SK-N-SH treated with all-trans-retinoic acid at 6 μM for 48 hours (cell line): ENCODE results near the gene KIAA1958.

Experiments
- ATAC-seq: fragments of 200-7000 bp; cut with Tn5 transposase; 3 replicates; pipeline ENCODE4 v1.9.1; 2020; ENCODE audit warnings: mild to moderate bottlenecking, moderate library complexity
- ARNTL ChIP-seq: fragments of 450-650 bp; formaldehyde crosslinking; IDR thresholded peaks from 2 replicates; pipeline ENCODE4 v1.5.0; 2020; ENCODE audit warnings: low read depth, mild to moderate bottlenecking, moderate library complexity, borderline replicate concordance
- BACH2 ChIP-seq: fragments of 250-450 bp; sonication (Bioruptor Pico); IDR thresholded peaks from 2 replicates; pipeline ENCODE4 v1.9.0; 2021; ENCODE audit warnings: mild to moderate bottlenecking, borderline replicate concordance
- CSDC2 ChIP-seq: fragments of 250-450 bp; sonication (Bioruptor Pico); IDR thresholded peaks from 2 replicates; pipeline ENCODE4 v1.5.0; 2020; ENCODE audit warnings: mild to moderate bottlenecking, moderate library complexity
- ESRRG ChIP-seq: fragments of 250-450 bp; sonication (Bioruptor Pico); IDR thresholded peaks from 2 replicates; pipeline ENCODE4 v1.6.1; 2021; ENCODE audit warnings: mild to moderate bottlenecking
- GLIS3 ChIP-seq: fragments of 250-450 bp; sonication (Bioruptor Pico); IDR thresholded peaks from 2 replicates; pipeline ENCODE4 v1.5.0; 2020; ENCODE audit warnings: mild to moderate bottlenecking, moderate library complexity
- ISL1 ChIP-seq: fragments of 250-450 bp; sonication (Bioruptor Pico); IDR thresholded peaks from 2 replicates; pipeline ENCODE4 v2.1.2; 2022; ENCODE audit warnings: mild to moderate bottlenecking, moderate library complexity
- PPARA ChIP-seq: fragments of 250-450 bp; sonication (Bioruptor Pico); IDR thresholded peaks from 2 replicates; pipeline ENCODE4 v1.5.0; 2020; ENCODE audit warnings: mild to moderate bottlenecking, borderline replicate concordance
- RARB ChIP-seq: fragments of 250-450 bp; sonication (Bioruptor Pico); IDR thresholded peaks from 2 replicates; pipeline ENCODE4 v1.8.0; 2021; ENCODE audit warnings: mild to moderate bottlenecking, moderate library complexity
- SNAI2 ChIP-seq: fragments of 250-450 bp; sonication (Bioruptor Pico); IDR thresholded peaks from 2 replicates; pipeline ENCODE4 v1.5.0; 2020; ENCODE audit warnings: mild to moderate bottlenecking, moderate library complexity
- TCF4 ChIP-seq: fragments of 250-450 bp; sonication (Bioruptor Pico); IDR thresholded peaks from 2 replicates; pipeline ENCODE4 v1.8.0; 2021; ENCODE audit warnings: mild to moderate bottlenecking, moderate library complexity, borderline replicate concordance
- TOX ChIP-seq: fragments of 250-450 bp; sonication (Bioruptor Pico); IDR thresholded peaks from 2 replicates; pipeline ENCODE4 v1.8.0; 2021; ENCODE audit warnings: mild to moderate bottlenecking, moderate library complexity, borderline replicate concordance
- ZC3H10 ChIP-seq: fragments of 250-450 bp; sonication (Bioruptor Pico); IDR thresholded peaks from 2 replicates; pipeline ENCODE4 v1.5.1; 2021; ENCODE audit warnings: mild to moderate bottlenecking, moderate library complexity
- ZFP3 ChIP-seq: fragments of 250-450 bp; sonication (Bioruptor Pico); IDR thresholded peaks from 2 replicates; pipeline ENCODE4 v1.5.0; 2020; ENCODE audit warnings: mild to moderate bottlenecking, moderate library complexity
- ZFP30 ChIP-seq: fragments of 450-650 bp; formaldehyde crosslinking; IDR thresholded peaks from 2 replicates; pipeline ENCODE4 v1.5.0; 2022; ENCODE audit warnings: mild to moderate bottlenecking, moderate library complexity
- ZNF565 ChIP-seq: fragments of 450-650 bp; formaldehyde crosslinking; conservative IDR thresholded peaks from 2 replicates; pipeline ENCODE4 v1.5.0; 2020; ENCODE audit warnings: low read depth, mild to moderate bottlenecking, moderate library complexity
- ZNF70 ChIP-seq: fragments of 450-650 bp; formaldehyde crosslinking; IDR thresholded peaks from 2 replicates; pipeline ENCODE4 v1.5.0; 2020; ENCODE audit warnings: mild to moderate bottlenecking, moderate library complexity
- ZNF8 ChIP-seq: fragments of 450-650 bp; formaldehyde crosslinking; IDR thresholded peaks from 2 replicates; pipeline ENCODE4 v1.5.0; 2020; ENCODE audit warnings: mild to moderate bottlenecking, moderate library complexity
- TF ChIP-seq, protein P1 (sequence below): fragments of 250-450 bp; sonication (Bioruptor Pico); IDR thresholded peaks from 2 replicates; pipeline ENCODE4 v1.8.0; 2021; ENCODE audit warnings: low read depth, mild to moderate bottlenecking, moderate library complexity, borderline replicate concordance
- TF ChIP-seq, protein P2 (sequence below): fragments of 250-450 bp; sonication (Bioruptor Pico); IDR thresholded peaks from 2 replicates; pipeline ENCODE4 v1.5.1; 2020; ENCODE audit warnings: low read depth, mild to moderate bottlenecking, moderate library complexity
- TF ChIP-seq, protein P3 (sequence below): fragments of 250-450 bp; sonication (Bioruptor Pico); IDR thresholded peaks from 2 replicates; pipeline ENCODE4 v1.5.0; 2020; ENCODE audit warnings: mild to moderate bottlenecking, moderate library complexity

Gene KIAA1958

DNA sequence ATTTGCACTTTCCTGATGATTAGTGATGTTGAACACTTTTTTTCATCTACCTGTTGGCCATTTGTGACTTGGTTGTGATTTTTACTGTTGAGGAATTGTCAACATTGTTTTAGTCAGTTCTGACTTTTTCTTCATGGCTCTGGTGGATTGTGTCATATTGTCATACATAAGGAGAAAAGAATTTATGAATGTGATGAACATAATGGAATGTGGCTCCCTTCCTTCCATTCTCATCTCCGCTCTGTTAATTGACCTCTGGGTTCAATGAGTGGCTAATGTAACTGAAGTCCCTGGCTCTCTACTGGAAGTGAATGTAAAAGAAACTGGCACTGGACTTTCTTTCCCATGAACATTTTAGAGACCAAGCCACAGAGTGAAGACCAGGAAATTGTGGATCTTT, 49.2 kb downstream of the KIAA1958 start:
- ATAC-seq, result peak; percentile 69
- TF ChIP-seq, protein P1, sequence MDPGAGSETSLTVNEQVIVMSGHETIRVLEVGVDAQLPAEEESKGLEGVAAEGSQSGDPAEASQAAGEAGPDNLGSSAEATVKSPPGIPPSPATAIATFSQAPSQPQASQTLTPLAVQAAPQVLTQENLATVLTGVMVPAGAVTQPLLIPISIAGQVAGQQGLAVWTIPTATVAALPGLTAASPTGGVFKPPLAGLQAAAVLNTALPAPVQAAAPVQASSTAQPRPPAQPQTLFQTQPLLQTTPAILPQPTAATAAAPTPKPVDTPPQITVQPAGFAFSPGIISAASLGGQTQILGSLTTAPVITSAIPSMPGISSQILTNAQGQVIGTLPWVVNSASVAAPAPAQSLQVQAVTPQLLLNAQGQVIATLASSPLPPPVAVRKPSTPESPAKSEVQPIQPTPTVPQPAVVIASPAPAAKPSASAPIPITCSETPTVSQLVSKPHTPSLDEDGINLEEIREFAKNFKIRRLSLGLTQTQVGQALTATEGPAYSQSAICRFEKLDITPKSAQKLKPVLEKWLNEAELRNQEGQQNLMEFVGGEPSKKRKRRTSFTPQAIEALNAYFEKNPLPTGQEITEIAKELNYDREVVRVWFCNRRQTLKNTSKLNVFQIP, result no peak
- TF ChIP-seq ISL1 (CRISPR knock-in tag), result peak; percentile 47; the same call in 1 of the 2 replicates

DNA sequence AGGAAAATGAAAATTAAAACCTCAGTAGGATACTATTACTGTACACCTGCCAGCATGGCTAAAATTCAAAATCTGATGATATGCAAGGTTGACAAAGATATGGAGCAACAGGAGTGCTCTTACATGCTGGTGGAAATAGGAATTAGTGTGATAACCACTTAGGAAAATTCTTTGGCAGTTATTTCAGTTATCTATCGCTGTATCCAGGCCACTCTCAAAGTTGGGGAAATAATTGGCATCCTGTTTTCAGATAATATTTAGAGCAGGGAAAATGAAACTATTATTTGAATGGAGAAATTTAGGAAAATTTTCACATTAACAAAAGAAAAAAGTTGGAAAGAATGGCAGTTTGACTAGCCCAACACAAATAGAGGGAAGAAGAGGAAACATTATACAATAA, 50.9 kb downstream of the KIAA1958 start:
- ATAC-seq, result no peak
- TF ChIP-seq ZNF565 (no peak), ISL1 (CRISPR knock-in tag) (no peak), ZC3H10 (CRISPR knock-in tag) (no peak), TOX (CRISPR knock-in tag) (no peak), ZFP3 (CRISPR knock-in tag) (no peak), ARNTL (CRISPR knock-in tag) (no peak), ZFP30 (CRISPR knock-in tag) (no peak), RARB (CRISPR knock-in tag) (no peak), CSDC2 (CRISPR knock-in tag) (no peak), ESRRG (CRISPR knock-in tag) (no peak), ZNF8 (CRISPR knock-in tag) (no peak), ZNF70 (no peak)
- TF ChIP-seq, protein P2, sequence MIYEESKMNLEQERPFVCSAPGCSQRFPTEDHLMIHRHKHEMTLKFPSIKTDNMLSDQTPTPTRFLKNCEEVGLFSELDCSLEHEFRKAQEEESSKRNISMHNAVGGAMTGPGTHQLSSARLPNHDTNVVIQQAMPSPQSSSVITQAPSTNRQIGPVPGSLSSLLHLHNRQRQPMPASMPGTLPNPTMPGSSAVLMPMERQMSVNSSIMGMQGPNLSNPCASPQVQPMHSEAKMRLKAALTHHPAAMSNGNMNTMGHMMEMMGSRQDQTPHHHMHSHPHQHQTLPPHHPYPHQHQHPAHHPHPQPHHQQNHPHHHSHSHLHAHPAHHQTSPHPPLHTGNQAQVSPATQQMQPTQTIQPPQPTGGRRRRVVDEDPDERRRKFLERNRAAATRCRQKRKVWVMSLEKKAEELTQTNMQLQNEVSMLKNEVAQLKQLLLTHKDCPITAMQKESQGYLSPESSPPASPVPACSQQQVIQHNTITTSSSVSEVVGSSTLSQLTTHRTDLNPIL (CRISPR knock-in tag), result no peak

DNA sequence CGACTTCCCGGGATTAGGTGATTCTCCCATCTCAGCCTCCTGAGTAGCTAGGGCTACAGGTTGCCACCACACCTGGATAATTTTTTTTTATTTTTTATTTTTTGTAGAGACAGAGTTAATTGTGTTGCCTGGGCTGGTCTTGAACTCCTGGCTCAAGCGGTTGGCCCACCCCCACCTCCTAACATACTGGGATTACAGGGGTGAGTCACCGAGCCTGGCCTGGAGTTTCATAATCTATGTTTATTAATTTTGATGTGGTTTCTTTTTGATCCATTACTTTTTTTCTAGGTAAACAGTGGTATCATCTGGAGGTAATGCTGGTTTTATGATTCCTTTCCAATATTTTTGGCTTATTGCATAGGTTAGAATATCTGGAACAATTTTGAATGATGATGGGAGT, 54.2 kb downstream of the KIAA1958 start:
- ATAC-seq, result no peak
- TF ChIP-seq RARB (CRISPR knock-in tag) (no peak), ZNF8 (CRISPR knock-in tag) (no peak), ZFP30 (CRISPR knock-in tag) (no peak), TCF4 (CRISPR knock-in tag) (no peak), ZNF565 (no peak), ISL1 (CRISPR knock-in tag) (no peak), GLIS3 (no peak), PPARA (CRISPR knock-in tag) (no peak)

DNA sequence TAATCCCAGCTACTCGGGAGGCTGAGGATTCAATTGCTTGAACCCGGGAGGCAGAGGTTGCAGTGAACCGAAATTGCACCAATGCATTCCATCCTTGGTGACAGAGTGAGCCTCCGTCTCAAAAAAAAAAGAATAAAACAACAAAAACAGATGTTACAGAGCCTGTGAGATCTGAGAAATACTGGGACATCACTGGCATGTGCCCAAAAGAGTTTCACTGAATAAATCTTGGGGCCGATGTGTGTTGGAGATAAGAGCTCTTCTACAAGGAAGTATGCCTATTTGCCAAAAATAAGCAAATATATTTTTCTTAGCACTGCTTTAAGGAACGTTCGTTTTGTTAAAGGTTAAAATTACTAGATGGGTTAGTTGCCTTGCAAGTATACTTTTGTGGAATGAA, 55.1 kb downstream of the KIAA1958 start:
- no peak for TF ChIP-seq ZNF8 (CRISPR knock-in tag)
- TF ChIP-seq GLIS3, result no peak
- no peak for TF ChIP-seq ZNF565
- TF ChIP-seq SNAI2 (CRISPR knock-in tag), result no peak
- peak; percentile 70 for ATAC-seq

DNA sequence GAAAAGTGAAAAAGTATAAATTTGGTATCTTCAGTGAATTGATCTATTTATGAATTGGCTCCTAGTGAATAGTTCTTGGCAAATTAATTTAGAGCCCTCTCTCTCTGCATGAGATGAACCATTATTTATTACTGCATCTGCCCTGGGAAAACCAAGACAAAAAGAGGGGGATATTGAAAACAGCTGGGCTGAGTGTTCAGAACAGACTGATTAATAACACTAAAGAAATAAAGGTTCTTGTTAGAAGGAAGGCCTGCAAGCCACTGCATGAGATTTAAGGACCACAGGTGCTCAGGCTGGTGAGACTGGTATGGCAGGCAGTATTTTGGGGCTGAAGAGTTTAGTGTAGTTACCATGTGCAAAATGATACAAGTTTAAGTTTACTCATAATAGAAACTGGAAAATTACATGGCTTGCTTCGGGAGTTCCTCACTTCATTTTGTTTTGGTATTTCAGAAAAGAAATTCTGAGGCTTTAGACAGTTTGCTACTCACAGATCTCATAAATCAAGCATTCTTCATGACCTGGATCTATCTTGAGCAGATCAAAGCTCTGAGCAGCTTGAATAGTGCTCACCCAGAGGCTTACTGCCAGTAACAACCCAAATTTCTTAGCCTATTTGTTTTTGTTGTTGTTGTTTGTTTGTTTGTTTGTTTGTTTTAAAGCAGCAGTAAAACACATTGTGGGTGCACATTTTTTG, 56.1 kb downstream of the KIAA1958 start:
- TF ChIP-seq, protein P1, result no peak
- TF ChIP-seq BACH2 (no peak), ZC3H10 (CRISPR knock-in tag) (no peak), RARB (CRISPR knock-in tag) (no peak), ZFP30 (CRISPR knock-in tag) (no peak), TCF4 (CRISPR knock-in tag) (no peak)
- TF ChIP-seq, protein P2 (CRISPR knock-in tag), result no peak
- TF ChIP-seq, protein P3, sequence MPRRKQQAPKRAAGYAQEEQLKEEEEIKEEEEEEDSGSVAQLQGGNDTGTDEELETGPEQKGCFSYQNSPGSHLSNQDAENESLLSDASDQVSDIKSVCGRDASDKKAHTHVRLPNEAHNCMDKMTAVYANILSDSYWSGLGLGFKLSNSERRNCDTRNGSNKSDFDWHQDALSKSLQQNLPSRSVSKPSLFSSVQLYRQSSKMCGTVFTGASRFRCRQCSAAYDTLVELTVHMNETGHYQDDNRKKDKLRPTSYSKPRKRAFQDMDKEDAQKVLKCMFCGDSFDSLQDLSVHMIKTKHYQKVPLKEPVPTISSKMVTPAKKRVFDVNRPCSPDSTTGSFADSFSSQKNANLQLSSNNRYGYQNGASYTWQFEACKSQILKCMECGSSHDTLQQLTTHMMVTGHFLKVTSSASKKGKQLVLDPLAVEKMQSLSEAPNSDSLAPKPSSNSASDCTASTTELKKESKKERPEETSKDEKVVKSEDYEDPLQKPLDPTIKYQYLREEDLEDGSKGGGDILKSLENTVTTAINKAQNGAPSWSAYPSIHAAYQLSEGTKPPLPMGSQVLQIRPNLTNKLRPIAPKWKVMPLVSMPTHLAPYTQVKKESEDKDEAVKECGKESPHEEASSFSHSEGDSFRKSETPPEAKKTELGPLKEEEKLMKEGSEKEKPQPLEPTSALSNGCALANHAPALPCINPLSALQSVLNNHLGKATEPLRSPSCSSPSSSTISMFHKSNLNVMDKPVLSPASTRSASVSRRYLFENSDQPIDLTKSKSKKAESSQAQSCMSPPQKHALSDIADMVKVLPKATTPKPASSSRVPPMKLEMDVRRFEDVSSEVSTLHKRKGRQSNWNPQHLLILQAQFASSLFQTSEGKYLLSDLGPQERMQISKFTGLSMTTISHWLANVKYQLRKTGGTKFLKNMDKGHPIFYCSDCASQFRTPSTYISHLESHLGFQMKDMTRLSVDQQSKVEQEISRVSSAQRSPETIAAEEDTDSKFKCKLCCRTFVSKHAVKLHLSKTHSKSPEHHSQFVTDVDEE (CRISPR knock-in tag), result no peak
- ATAC-seq, result peak; percentile 36; the same call in 2 of the 3 replicates
